HepG2 (cell line): ENCODE results near the gene ZNF276. TPM values are rescaled to one million over a fixed set of nuclear protein-coding genes. Genes with fewer than 3 reads are reported as not detected.

Source experiments
- AGO1 ChIP-seq: fragments of 200-400 bp; formaldehyde crosslinking; IDR thresholded peaks from 2 replicates; pipeline ENCODE4 v1.6.1; 2017; ENCODE audit warnings: mild to moderate bottlenecking, low read depth, low read length, moderate library complexity; ENCODE audit not compliant: poor library complexity, severe bottlenecking
- ATF3 ChIP-seq: sonication (generic); formaldehyde crosslinking; IDR thresholded peaks from 2 replicates; pipeline ENCODE4 v1.4.0; 2020; ENCODE audit warnings: missing genetic modification reagents
- CEBPB ChIP-seq: IDR thresholded peaks from 2 replicates; pipeline ENCODE4 v1.6.1; 2011; ENCODE audit warnings: low read depth, low read length, improper control_type of control experiment, borderline replicate concordance
- LBX2 ChIP-seq: sonication (generic); formaldehyde crosslinking; IDR thresholded peaks from 2 replicates; pipeline ENCODE4 v1.5.0; 2020; ENCODE audit warnings: missing genetic modification reagents, mild to moderate bottlenecking, borderline replicate concordance
- NCOA1 ChIP-seq: sonication (generic); formaldehyde crosslinking; IDR thresholded peaks from 2 replicates; pipeline ENCODE4 v1.9.0; 2021; ENCODE audit warnings: missing genetic modification reagents
- NFYC ChIP-seq: IDR thresholded peaks from 2 replicates; pipeline ENCODE4 v1.6.1; 2016; ENCODE audit warnings: missing genetic modification reagents, missing compliant biosample characterization
- NR2F6 ChIP-seq, 2 experiments: IDR thresholded peaks; 2 replicates each; pipeline ENCODE4 v1.6.1; 2016; ENCODE audit warnings: antibody characterized with exemption in 1 of 2, mild to moderate bottlenecking in 1 of 2
- SAP130 ChIP-seq: IDR thresholded peaks from 2 replicates; pipeline ENCODE4 v1.6.1; 2016; ENCODE audit warnings: low read depth
- ZNF20 ChIP-seq: sonication (generic); formaldehyde crosslinking; IDR thresholded peaks from 2 replicates; pipeline ENCODE4 v1.4.0; 2020; ENCODE audit warnings: mild to moderate bottlenecking, moderate library complexity, missing genetic modification reagents
- ZNF512 ChIP-seq: sonication (generic); formaldehyde crosslinking; IDR thresholded peaks from 2 replicates; pipeline ENCODE4 v1.4.0; 2020; ENCODE audit warnings: mild to moderate bottlenecking, missing genetic modification reagents
- ZNF644 ChIP-seq: IDR thresholded peaks from 2 replicates; pipeline ENCODE4 v1.6.1; 2016; ENCODE audit warnings: low read depth
- polyA plus RNA-seq, 8 experiments: library from polyadenylated mRNA; depleted of rRNA in 3 of 8; stranded (reverse) in 7 of 8; unstranded in 1 of 8; fragments of >200 nt; fragmentation: Illumina TruSeq in 4 of 8; extraction: Trizol in 4 of 8; gene quantifications; 2 replicates each; pipeline versions ENCODE4 v1.2.1 to v1.2.3, GENCODE V29; 2011 to 2016; ENCODE audit warnings: low read depth in 4 of 8, missing spikeins in 1 of 8, mixed read lengths in 1 of 8; ENCODE audit not compliant: insufficient read depth in 1 of 8
- total RNA-seq, 5 experiments: library from RNA; depleted of rRNA; stranded (reverse); fragments of >200 nt; fragmentation: Illumina TruSeq; extraction: Trizol; gene quantifications; 2 replicates each; pipeline ENCODE4 v1.2.3, GENCODE V29; 2016; ENCODE audit warnings: low read depth in 1 of 5
- TF ChIP-seq, protein P1 (sequence below): sonication (generic); formaldehyde crosslinking; IDR thresholded peaks from 2 replicates; pipeline ENCODE4 v1.8.1; 2023; ENCODE audit warnings: mild to moderate bottlenecking, missing genetic modification reagents

The ZNF276 gene
- total and polyA plus RNA-seq, 2 of the 13 experiments (the other 11 are each of a cell fraction or from before 2014, with no cell fraction given) = 17.7 to 18.0 TPM

DNA sequence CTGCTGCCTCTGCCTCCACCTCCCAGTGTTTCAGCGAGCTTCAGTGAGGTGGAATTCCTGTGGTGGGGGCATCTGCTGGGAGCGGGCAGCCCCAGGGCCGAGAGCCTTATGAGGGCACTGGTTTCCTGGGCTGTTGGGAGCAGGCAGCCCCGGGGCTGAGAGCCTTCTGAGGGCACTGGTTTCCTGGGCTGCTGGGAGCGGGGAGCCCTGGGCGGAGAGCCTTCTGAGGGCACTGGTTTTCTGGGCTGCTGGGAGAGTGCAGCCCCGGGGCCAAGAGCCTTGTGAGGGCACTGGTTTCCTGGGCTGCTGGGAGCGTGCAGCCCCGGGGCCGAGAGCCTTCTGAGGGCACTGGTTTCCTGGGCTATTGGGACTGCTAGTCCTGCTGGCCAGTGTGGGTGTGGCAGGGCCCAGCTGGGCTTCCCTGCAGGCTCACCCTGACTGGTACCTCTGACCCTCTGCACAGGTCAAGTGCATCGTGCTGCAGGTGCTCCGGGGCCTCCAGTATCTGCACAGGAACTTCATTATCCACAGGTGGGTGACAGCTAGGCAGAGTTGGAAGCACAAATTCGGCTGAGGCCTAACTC lies 29.3 kb upstream of the ZNF276 start (continued):
- TF ChIP-seq ZNF512 (CRISPR knock-in tag) (no peak), ZNF20 (CRISPR knock-in tag) (no peak), AGO1 (peak; percentile 79), SAP130 (peak; percentile 49), CEBPB (no peak), ZNF644 (CRISPR knock-in tag) (no peak), NFYC (CRISPR knock-in tag) (no peak), ATF3 (CRISPR knock-in tag) (no peak), LBX2 (CRISPR knock-in tag) (0 out of 2 replicates have a peak, but pooled peaks have one; percentile 48), NR2F6 (IDR thresholded peaks at IDR 0.05) (peak; percentile 61), NR2F6 (CRISPR knock-in tag; IDR thresholded peaks at IDR 0.05) (peak; percentile 81), NCOA1 (CRISPR knock-in tag) (no peak)
- TF ChIP-seq, protein P1, sequence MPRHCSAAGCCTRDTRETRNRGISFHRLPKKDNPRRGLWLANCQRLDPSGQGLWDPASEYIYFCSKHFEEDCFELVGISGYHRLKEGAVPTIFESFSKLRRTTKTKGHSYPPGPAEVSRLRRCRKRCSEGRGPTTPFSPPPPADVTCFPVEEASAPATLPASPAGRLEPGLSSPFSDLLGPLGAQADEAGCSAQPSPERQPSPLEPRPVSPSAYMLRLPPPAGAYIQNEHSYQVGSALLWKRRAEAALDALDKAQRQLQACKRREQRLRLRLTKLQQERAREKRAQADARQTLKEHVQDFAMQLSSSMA (CRISPR knock-in tag) = no peak
- TF ChIP-seq, all 625 proteins: peak for 42
